Measurements from ENCODE around the gene SESN3. TPM values are rescaled to one million over a fixed set of nuclear protein-coding genes. Genes with fewer than 3 reads are reported as not detected.

Gene SESN3
- total and polyA plus RNA-seq, 2 experiments from 2014 or later = 2.9 to 19.2 TPM

DNA sequence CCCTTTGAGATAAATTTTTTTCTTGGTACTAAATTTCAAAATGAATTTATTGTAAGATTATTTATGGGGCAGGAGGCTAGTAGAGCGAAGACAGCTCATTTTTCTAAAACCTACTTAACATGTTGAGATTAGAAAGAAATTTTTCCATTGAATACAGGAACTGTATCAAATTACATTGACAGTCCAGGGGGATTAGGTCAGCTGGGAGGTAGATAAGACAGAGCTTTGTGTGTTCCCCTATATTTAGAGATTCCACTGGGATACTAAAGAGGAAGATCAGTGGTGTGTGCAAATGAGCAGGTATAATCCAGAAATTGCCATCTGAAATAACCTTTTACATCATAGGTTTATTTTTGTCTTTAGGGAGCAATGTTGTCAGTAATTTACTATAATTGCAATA is 109.3 kb downstream of the SESN3 start:
- H3K9me2 ChIP-seq (ENCODE audit: insufficient read depth) = no peaks in the 10 kb centered on the region
- H3K27ac ChIP-seq = no peak overlapping the region
- no peaks in the 10 kb centered on the region for H4K20me1 ChIP-seq (ENCODE audit: insufficient read depth)
- no peak overlapping the region for H2AFZ ChIP-seq
- H3K36me3 ChIP-seq (ENCODE audit: low read depth) = no peaks in the 10 kb centered on the region
- no peak for TF ChIP-seq EZH2 (IDR thresholded peaks at IDR 0.05; ENCODE audit: insufficient read depth, poor library complexity, severe bottlenecking)
- TF ChIP-seq EZH2phosphoT487 (IDR thresholded peaks at IDR 0.05; ENCODE audit: insufficient read depth, low read depth) = no peak
- in situ Hi-C loops (cut with MboI) = no loop called here
- H3K27me3 ChIP-seq (replicated peaks; ENCODE audit: insufficient read depth) = no peaks in the 10 kb centered on the region
- no peak for DNase-seq
- no peak overlapping the region for H3K9ac ChIP-seq
- no peak overlapping the region for H3K4me2 ChIP-seq (ENCODE audit: unreplicated experiment)
- H3K9me3 ChIP-seq (ENCODE audit: low read depth) = no peaks in the 10 kb centered on the region
- H3K4me1 ChIP-seq (ENCODE audit: insufficient read depth) = no peaks in the 10 kb centered on the region
- H3K79me2 ChIP-seq (ENCODE audit: insufficient read depth) = peaks cover 9% of the 10 kb centered on the region; the same call in 1 of the 2 replicates
- no peaks in the 10 kb centered on the region for H3F3A ChIP-seq (ENCODE audit: insufficient read depth)
- no peak overlapping the region for H3K4me3 ChIP-seq
- WGBS, 2 experiments (ENCODE audit: low coverage in 1 of 2, low lambda C conversion rate in 2 of 2, missing lambda C conversion rate in 2 of 2) = 96 to 97% methylated on average over 1 of the region's 1 CpG

- Histone ChIP-seq H3K9me2 (ENCODE audit: insufficient read depth) (no peaks in the 10 kb centered on the region), H3K9me3 (ENCODE audit: low read depth) (no peaks in the 10 kb centered on the region), H3K4me1 (ENCODE audit: insufficient read depth) (no peaks in the 10 kb centered on the region), H3K27ac (no peak overlapping the region), H4K20me1 (ENCODE audit: insufficient read depth) (no peaks in the 10 kb centered on the region), H3K9ac (no peak overlapping the region), H3K4me2 (ENCODE audit: unreplicated experiment) (no peak overlapping the region), H3F3A (ENCODE audit: insufficient read depth) (no peaks in the 10 kb centered on the region), H3K27me3 (replicated peaks; ENCODE audit: insufficient read depth) (no peaks in the 10 kb centered on the region), H3K79me2 (ENCODE audit: insufficient read depth) (peaks cover 25% of the 10 kb centered on the region; the same call in 1 of the 2 replicates), H3K36me3 (ENCODE audit: low read depth) (no peaks in the 10 kb centered on the region), H2AFZ (no peak overlapping the region), H3K4me3 (no peak overlapping the region)
- no peak for DNase-seq
- TF ChIP-seq EZH2 (IDR thresholded peaks at IDR 0.05; ENCODE audit: insufficient read depth, poor library complexity, severe bottlenecking) = no peak
- TF ChIP-seq EZH2phosphoT487 (IDR thresholded peaks at IDR 0.05; ENCODE audit: insufficient read depth, low read depth) = no peak
- WGBS, 2 experiments (ENCODE audit: low coverage in 1 of 2, low lambda C conversion rate in 2 of 2, missing lambda C conversion rate in 2 of 2) = 93 to 96% methylated on average over 2 of the region's 2 CpGs
- in situ Hi-C loops (cut with MboI) = no loop called here
Measured at GRCh38 chr11:95119361-95120060, 111.5 kb downstream of the SESN3 start.

DNA sequence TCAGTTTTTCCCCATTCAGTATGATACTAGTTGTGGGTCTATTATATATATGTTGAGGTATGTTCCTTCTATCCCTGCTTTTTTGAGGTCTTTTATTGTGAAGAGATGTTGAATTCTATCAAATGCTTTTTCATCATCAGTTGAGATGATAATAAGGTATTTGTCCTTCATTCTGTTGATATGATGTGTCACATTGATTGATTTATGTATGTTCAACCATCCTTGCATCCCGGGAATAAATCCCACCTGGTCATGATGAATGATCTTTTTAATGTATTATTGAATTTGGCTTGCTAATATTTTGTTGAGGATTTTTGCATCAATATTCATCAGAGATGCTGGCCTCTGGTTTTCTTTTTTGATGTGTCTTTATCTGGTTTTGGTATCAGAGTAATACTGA is 115.4 kb downstream of the SESN3 start:
- no peaks in the 10 kb centered on the region for H3K9me2 ChIP-seq (ENCODE audit: insufficient read depth)
- H3F3A ChIP-seq (ENCODE audit: insufficient read depth) = no peaks in the 10 kb centered on the region

More for the DNA sequence above, 115.4 kb downstream of the SESN3 start:
- H3K9me3 ChIP-seq (ENCODE audit: low read depth) = no peaks in the 10 kb centered on the region
- H3K4me3 ChIP-seq = no peak overlapping the region
- H3K27ac ChIP-seq = no peak overlapping the region
- no peaks in the 10 kb centered on the region for H3K36me3 ChIP-seq (ENCODE audit: low read depth)
- H3K9ac ChIP-seq = no peak overlapping the region
- no peaks in the 10 kb centered on the region for H3K27me3 ChIP-seq (replicated peaks; ENCODE audit: insufficient read depth)
- no peaks in the 10 kb centered on the region for H3K4me1 ChIP-seq (ENCODE audit: insufficient read depth)
- no peak overlapping the region for H3K4me2 ChIP-seq (ENCODE audit: unreplicated experiment)
- in situ Hi-C loops (cut with MboI) = no loop called here
- no peak overlapping the region for H2AFZ ChIP-seq
- no peaks in the 10 kb centered on the region for H4K20me1 ChIP-seq (ENCODE audit: insufficient read depth)
- H3K79me2 ChIP-seq (ENCODE audit: insufficient read depth) = peaks cover 31% of the 10 kb centered on the region; the same call in 1 of the 2 replicates
- no peak for DNase-seq
- TF ChIP-seq EZH2phosphoT487 (IDR thresholded peaks at IDR 0.05; ENCODE audit: insufficient read depth, low read depth) (no peak), EZH2 (IDR thresholded peaks at IDR 0.05; ENCODE audit: insufficient read depth, poor library complexity, severe bottlenecking) (no peak)
- WGBS, 2 experiments (ENCODE audit: low coverage in 1 of 2, low lambda C conversion rate in 2 of 2, missing lambda C conversion rate in 2 of 2) = 100% methylated on average over 1 of the region's 1 CpG

Other genes with a start within 250 kb of the SESN3 start
- gene KDM4E, start 205.9 kb downstream of the SESN3 start, total RNA-seq (2014; rRNA removed; shearing (Covaris generic)) = not detected in 2 replicates
- not detected in 2 replicates for gene KDM4E, start 205.9 kb downstream of the SESN3 start, polyA plus RNA-seq (2016; fragmentation: Nextera tagmentation; extraction: Ambion mirVana)
- not detected in 2 replicates for gene KDM4F, start 181.8 kb downstream of the SESN3 start, total RNA-seq (2014; rRNA removed; shearing (Covaris generic))
- not detected in 2 replicates for gene KDM4F, start 181.8 kb downstream of the SESN3 start, polyA plus RNA-seq (2016; fragmentation: Nextera tagmentation; extraction: Ambion mirVana)
- 14.8 and 27.7 TPM in 2 replicates for gene SRSF8, start 164.3 kb downstream of the SESN3 start, total RNA-seq (2014; rRNA removed; shearing (Covaris generic))
- gene SRSF8, start 164.3 kb downstream of the SESN3 start, polyA plus RNA-seq (2016; fragmentation: Nextera tagmentation; extraction: Ambion mirVana) = 33.3 and 39.4 TPM in 2 replicates
- 33.7 and 35.9 TPM in 2 replicates for gene ENDOD1, start 141.4 kb downstream of the SESN3 start, total RNA-seq (2014; rRNA removed; shearing (Covaris generic))
- gene ENDOD1, start 141.4 kb downstream of the SESN3 start, polyA plus RNA-seq (2016; fragmentation: Nextera tagmentation; extraction: Ambion mirVana) = 15.5 and 16.1 TPM in 2 replicates

All from GM23248 (cell line).